HuH-7.5 (cell line): ENCODE results near the gene FRRS1L.
"Not testable (repeated sequence)": the region's sequence is repeated elsewhere in the genome, so short reads cannot be mapped to it uniquely, and the experiment has no call there.

ENCODE experiments used
- DNase-seq: peaks from one replicate; pipeline ENCODE4 v3.0.0; 2011; ENCODE audit warnings: low spot score

FRRS1L gene

DNA sequence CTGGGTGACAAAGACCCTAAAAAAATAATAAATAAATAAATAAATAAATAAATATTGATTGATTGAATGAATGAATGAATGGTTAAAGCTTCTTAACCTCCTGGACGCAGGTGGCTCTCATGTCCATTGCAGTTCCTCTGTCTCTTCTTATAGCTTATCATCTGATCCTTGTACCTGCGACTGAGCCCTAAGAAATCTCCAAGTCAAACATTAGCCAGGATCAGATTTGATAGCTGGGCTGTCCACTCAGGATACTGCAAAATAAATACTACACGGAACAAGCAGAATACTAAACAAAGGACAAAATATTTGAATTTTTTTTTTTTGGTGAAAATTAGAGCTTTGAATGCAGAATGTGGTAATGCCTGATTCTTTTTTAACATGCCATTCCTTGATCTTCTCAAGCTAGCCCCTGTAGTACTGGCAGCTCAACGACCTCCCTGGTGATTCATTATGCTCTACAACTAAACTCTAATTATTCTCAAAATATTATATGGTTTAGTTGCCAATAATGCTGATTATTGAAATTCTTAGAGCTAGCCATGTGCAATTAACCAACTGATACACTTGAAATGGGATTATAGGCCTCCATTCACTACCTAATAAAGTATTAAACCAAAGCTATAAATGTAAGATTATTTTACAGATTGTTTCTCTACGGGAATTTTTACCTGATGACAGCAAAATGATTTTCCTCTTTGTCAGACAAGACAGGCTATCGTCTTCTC lies 37.4 kb downstream of the FRRS1L start:
- DNase-seq: no peak

DNA sequence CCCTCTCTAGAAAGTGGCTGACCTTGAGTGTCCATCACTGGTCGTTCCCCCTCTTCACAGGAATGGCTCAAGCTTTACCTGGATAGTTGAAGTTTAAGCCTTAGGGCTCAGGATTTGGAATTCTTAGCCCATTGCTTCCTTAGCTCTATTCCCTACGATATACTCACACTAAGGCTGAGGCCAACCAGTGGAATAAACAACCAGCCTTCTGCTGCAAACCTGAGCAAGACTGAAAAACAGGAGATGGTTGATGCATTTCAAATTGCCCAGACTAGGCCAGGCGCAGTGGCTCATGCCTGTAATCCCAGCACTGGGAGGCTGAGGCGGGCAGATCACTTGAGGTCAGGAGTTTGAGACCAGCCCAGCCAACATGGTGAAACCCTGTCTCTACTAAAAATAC lies 40.4 kb downstream of the FRRS1L start:
- DNase-seq: not testable (repeated sequence)

DNA sequence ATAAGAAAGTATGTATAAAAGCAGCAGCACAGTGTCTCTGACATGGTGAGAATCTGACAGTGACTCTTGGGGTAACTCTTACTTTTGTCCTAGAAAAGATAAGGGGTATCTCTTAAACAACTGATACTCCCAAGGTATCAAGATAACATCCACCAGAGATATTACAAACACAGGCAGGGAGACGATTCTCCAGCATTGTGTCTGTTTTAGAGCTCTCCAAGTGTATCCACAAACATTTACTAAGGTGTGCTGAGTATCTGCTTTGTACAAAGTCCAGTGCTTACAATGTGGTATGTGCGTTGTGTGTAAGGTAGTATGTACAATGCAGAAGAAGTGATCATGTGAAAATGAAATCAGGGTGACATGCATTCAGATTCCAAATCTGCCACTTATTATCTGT lies 42.9 kb downstream of the FRRS1L start:
- no peak for DNase-seq

DNA sequence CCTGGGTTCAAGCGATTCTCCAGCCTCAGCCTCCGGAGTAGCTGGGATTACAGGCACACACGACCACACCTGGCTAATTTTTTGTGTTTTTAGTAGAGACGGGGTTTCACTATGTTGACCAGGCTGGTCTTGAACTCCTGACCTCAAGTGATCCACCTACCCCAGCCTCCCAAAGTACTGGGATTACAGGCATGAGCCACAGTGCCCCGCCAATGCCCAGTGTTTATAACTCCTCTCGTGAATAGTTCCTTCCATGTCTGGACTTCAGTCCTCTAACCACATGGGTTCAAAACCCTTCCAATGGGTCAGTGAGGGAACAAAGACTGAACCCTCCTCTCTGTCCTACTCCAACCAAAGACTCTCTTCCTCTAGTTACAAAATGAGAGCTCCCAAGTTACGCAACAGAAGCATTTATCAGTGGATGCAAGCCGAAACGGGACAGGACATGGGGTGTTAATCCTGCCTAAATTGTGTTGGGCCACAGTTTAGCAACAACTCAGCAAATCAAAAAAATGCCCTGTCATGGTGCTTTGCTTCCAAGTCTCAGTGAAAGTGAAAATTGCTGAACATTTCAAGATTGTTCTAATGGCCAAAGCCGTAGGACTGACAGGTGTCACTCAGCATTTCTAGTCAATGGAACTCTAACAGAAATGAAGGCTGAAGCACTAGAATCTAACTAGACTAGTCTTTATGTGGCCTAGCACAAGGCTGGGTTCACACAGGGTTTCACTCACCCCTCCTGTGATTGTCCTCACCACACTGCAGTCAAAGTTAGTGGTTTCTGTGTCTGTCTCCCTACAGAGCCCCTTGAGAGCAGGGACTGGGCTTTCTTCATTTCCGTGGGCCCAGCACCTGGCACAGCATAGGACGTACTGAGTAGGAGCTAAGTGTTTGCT lies 44.1 kb downstream of the FRRS1L start:
- no peak for DNase-seq

DNA sequence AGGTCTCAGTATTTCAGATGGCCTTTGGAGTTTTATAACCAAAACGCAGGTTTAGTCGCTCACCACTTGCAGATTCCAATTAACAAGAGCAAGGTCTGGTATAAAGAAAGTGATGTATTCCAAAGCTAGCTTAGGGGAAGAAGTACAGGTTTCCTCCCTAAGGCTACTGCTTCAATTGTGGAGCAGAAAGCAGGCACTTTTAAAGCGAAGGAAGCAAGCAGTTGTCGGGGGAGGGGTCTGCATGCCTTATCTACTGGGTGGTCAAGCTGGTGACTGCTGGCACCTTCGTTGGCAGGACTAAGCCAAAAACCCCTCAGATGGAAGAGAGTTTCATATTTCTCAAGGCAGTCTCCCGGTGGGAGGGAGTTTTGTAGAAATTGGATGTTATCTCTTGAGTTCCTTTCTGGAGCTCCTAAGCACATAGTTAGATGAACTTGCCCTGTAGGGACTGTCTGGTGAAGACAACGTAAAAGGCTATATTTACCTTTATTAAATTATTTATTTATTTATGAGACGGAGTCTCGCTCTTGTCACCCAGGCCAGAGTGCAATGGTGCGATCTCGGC lies 45.7 kb downstream of the FRRS1L start:
- DNase-seq: no peak

DNA sequence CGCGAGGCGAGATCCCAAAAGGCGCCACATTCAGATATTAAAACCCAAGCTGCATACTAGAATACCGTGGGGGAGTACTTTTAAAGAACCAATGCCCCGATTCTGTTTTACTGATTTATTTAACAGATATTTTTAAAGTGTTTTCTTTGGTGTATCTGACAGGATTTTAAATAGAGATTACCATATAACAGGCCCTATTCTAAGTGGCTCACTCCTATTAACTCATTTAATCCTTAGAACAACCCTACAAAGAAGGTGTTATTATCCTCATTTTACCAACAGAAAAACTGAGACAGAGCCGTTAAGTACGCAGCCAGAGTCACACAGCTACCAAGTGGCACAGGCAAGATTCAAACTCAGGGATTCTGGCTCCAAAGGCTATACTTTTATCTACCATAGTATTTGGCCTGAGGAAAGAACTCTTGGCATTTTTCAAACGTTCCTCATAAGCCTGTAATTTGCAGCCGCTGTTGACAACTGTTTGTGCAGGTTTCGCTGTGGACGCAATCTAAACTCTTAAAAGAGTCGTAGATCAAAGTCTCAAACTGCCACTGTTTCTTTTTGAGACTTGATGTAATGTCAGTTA lies 46.8 kb downstream of the FRRS1L start:
- DNase-seq: no peak

DNA sequence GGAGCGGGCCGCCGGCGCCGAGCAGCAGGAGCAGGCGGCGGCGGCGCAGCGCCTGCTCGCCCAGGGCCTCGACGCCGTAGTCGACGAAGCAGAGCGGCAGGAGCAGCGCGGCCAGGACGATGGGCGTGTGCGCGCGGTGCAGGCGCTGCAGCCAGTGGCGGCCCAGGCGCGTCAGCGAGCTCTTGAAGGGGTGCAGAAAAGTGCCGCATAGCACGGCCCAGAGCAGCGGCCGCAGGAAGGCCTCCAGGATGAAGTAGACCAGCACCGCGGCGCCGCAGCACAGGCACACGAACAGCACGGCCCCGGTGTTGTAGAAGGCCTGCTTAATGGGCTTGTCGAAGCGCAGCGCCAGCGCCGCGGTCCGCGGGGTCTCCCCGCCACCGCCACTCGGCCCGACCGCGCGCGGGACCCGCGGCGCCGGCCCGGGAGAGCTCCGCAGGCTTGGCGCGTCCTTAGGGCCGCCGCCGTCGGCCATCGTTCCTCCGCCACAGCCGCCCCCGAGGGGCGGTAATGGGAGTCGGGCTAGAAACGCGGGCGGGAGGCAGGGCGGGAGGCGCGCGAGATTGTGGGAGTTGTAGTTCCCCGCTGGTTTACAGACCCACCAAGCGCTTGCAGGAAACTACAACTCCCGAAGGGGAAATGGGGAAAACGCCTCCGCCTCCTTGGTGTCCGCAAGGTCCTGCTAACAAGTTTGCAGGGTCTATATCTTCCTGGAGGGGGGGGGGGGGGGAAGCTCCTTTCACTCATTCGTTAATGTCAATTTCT lies 47.4 kb downstream of the FRRS1L start, which contains the start of gene TMEM245:
TMEM245 (minus strand) TSS at position 509 of the 765 bp plus-strand sequence; CDS start at position 475, 34 bp downstream.
- peak; percentile 84 for DNase-seq

DNA sequence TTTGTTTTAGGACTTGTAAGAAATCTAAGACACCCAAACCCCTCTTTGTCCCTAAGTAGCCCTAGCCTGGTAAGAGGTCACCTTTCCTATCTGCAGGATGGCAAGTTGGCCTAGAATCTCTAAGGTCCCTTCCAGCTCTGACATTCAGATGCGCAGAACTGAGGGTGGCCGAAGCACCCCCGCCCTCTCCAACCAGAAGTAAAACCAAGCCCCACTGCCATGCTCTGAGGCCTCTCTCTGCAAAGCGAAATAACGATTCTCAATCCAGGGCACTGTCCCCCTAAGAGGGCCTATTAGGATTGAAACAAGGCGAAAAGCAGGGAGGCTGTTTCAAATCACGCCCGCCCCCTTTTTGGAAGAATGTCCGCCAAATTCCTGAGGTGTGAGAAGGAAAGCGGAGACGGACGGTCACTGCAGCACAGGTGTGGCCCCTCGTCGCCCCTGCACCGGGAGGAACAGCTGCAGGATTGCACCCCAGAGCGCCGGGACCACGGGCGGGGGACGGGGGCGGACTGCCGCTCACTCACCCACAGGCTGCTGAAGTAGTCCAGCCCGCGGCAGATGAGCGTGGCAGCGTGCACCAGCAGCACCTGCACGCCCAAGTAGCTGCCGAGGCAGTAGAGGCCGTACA lies 48.1 kb downstream of the FRRS1L start:
- DNase-seq: no peak

DNA sequence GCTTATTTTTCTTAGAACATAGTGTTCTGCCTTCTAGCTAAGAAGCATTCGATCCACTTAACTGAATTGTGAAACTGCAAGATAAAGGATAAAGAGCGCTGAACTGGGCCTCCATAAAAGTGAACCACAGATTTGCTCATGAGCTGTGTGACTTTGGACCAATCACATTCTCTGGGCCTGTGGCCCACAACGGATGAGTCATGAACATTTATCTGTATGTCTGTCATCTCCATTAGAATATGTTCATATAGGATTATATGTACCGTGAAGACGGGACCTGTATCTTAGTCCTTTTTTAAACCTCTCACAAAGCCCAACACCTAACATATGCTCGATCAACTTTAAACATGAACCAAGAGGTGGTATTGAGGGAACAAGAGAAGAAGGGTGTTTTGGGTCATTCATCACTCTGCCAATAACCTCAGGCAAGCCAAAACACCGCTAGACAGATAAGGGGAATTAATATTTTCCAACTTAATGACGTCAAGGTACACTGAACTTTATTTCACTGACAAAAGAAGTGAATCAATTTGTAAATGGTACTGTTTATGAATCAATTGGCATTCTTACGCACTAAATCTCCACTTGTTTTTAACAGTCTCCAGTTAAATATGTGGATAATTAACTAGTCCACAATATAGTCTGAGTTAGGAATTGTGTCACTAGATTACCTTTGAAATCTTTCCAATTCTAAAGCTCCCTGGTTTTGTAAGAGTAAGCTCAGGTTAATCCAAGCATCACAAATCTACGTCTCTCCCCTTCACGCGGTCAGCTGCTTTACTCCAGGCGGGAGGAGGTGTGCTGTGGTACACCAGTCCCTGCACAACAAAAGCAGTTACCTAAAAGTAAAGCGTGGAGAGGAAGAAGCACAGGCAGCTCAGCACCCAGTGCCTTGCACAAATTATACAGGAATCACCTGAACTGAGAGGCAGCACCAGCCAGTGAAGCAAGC lies 48.9 kb downstream of the FRRS1L start:
- peak; percentile 37 for DNase-seq

DNA sequence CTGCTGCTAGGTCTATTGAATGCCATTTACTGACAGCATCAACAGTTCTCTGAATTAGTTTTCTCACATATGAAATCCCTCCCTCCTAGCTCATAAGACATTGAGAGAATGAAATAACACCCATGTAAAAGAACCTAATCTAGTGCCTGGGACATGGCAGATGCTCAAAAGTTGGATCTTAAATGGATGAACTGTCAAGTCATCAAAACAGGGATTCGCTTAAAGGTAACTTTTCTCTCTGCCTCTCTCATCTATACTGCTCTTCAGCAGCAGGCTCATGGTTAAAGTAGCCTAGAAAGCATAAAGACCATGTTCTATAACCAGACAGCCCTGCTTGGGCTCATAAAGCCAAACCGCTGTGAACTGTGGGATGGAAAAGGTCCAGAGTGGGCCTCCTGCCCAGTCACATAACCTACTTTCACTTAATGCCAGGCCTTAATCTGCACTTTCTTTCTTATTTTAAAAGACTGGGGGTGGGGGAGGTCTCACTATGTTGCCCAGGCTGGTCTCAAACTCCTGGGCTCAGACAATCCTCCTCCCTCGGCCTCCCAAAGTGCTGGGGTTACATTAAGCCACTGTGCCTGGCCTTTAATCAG lies 51.0 kb downstream of the FRRS1L start:
- no peak for DNase-seq

DNA sequence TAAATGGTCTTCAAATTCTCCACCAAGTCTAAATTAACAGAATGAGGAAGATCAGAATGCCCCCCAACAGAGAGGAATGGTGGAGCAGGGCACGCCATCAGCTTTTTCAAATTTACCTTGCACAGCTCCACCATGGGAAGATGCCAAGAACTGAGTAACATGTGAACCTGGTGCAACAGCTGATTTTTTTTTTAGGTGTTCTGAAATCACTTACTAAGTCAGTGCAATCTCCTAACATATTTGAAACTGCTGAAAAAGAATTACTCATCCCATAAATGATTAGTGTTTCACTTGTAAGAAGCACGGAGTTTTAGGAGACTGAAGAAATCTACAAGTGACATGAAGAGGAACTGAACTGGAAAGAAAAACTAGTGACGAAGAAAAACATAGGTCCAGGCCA lies 52.4 kb downstream of the FRRS1L start:
- no peak for DNase-seq

DNA sequence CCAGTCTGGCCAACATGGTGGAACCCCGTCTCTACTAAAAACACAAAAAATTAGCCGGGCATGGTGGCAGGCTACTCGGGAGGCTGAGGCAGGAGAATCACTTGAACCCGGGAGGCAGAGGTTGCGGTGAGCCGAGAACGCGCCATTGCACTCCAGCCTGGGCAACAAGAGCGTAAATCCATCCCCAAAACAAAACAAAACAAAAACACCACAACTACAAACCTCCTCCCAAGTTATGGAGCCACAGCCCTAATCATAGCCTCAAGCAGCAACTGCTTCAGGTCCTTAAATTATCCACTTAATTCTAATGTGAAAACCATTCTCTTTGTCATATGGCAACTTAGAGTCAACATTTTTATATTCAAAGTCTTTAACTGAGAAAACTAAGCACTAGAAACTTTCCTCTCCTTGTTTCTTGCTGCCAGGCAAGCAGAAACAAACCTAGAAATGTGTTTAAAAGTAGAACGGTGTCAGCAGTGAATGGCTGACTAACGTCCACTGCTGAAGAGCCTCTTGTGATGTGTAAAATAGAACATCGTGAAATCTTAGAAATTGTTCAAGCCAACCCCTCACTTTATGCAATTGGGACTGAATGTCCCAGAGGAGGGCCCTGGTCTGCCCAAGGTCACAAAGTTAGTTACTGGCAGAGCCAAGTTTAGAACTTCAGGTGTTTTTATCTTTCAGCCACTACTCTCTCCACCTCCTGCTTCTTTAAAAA lies 53.0 kb downstream of the FRRS1L start:
- no peak for DNase-seq

DNA sequence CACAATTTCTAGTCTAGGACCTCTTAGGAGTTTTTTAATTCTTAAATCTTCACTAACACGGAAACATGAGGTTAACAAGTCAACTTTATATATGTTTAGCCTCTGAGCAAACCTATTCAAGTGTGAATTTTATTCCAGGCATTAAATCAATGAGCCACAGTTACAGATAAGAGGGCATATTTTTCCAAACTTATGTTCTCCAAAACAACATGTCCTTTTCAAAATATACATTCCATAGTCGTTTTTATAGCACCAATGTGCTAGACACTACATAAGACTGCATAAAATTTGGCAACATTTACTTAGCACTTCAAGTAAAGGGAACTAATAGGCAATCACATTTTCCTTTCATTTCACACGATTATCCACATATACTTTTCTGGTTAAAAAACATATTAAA lies 53.8 kb downstream of the FRRS1L start:
- no peak for DNase-seq

DNA sequence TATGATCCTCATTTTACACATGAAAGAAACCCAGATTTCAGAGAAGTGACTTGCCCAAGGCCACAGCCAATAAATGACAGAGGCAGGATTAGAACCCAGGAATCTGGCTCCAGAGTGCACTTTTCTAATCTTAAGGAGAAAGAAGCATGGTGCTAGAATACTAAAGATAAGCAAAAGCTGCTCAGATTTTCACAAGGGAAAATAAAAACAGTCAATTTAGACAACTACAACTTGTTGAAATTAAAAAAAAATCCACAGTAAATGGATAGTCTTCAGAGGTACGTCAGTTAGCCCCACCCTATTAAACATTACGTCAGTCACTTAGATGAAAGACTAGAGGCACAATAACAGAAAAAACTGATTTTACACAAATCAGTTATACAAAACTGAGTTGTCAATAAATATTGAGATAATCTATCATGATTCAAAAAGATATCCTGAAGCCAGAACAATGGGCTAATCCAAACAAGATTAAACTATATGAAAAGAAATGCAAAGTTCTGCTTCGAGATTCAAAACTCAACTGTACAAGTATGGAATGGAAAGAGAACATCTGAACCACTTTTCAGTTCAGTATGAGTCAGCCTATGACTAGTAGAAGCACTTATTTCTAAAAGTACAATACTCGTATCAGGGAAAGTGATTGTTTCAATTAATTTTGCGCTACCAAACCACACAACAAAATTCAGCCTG lies 56.6 kb downstream of the FRRS1L start:
- DNase-seq: no peak

DNA sequence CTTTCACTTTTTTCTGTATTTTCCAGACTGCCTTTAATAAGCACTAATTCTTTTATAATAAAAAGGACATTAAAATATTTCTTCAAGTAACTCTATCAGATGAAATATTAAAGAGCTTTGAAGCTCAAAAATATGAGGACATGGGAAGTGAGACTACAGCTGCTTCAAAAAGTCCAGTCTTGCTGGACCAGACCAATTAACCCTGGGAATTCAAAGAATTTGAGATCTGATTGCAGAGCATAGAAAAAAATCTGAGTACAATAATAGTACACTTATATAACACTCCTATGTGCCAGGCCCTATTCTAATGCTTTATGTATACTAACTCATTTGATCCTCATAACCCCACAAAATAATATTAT lies 57.1 kb downstream of the FRRS1L start:
- DNase-seq: no peak

DNA sequence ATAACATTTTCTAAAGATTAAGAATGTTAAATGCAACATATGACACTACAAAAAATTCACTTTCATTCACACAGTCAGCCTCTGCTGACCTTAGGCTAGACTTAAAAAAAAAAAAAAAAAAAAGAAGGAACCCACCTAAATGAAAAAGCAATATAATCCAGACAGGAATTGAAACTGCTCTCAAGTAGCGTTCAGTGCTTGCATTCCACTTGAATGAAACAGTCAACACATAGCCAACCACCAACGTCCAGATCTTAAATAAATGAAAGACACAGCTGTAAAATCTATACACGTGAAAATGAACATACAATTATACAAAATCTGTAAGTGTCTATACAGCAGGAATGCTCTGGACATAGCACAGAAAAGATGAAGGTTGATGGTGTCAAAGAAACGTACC lies 58.7 kb downstream of the FRRS1L start:
- no peak for DNase-seq

DNA sequence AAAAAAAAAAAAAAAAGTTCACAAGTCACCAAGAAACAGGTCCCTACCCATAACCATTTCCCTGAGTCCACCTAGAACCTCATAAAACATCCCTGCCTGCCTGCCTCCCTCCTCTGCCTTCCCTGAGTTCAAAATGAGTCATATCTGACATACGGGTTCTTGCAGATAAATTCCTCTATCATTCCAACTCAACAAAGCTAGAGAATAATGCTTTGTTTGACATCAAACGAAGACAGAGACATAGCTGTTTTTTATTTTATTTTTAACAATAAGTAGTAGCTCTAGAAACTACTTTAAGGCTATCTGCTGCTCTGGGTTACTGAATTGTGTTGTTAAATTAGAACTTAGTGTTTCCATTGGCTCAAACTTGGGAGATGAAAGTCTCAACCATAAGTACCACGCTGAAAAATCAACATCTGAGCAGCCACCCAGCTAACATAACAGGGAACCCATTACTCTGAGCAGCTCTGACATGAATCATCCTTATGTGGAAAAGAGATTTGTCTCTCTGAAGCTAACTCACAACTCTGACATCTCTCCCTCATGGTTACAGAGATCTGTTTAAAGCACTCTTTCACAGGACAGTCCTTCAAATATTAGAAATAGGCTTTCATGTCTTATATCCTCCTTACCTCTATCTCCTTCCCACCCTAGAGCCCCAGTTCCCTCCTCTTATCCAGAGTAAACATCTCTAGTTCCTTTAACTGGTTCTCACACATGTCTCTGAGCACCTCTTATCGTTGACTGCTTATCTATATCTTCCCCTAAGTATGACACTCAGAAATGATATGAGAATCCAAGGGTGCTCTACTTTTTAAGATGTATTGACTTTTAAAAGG lies 59.4 kb downstream of the FRRS1L start:
- no peak for DNase-seq

DNA sequence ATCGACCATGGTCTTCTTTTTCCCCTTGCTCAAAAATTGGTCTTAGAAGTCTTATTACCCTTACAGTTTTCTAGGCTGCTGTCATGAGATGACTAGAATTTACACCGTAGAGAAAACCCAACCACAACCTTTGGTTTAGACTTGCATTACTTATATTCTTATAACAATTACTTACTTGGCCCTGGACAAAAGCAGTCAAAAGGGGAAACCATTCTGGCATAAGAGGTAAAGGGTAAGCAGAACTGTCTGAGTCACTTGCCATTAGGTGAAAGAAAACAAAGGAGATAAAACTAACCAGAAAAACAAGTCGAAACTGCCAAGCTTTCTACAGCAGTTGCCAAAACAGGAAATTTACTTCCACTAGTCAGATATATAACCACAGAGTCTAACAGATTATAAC lies 65.2 kb downstream of the FRRS1L start:
- DNase-seq: no peak
